Measurements from ENCODE around the gene ENSA. TPM values are rescaled to one million over a fixed set of nuclear protein-coding genes. Genes with fewer than 3 reads are reported as not detected.

The ENSA gene
- total and polyA plus RNA-seq, 2 donors (not counting 1 experiment from before 2014, with no cell fraction given) = 78.1 to 112 TPM

GRCh38 chr1:150663321-150663720 lies 33.9 kb upstream of the ENSA start:
- Histone ChIP-seq H3K36me3 (ENCODE audit: control insufficient read depth, insufficient read depth, low read length) (peaks cover 3% of the 10 kb centered on the region), H3K27ac (ENCODE audit: insufficient read depth, low read length) (no peak overlapping the region), H3K4me3 (replicated peaks in 1 of 4; ENCODE audit: control extremely low read depth in 1 of 4, insufficient read depth in 1 of 4, low read depth in 3 of 4, low read length in 4 of 4) (no peak overlapping the region), H4K20me1 (ENCODE audit: control insufficient read depth, extremely low read depth, insufficient read depth, low read length) (no peaks in the 10 kb centered on the region), H3K9me3 (ENCODE audit: control insufficient read depth, insufficient read depth, low read depth, low read length) (no peaks in the 10 kb centered on the region), H3K79me2 (ENCODE audit: control insufficient read depth, insufficient read depth, low read length) (no peaks in the 10 kb centered on the region), H3K4me2 (ENCODE audit: extremely low read depth, insufficient read depth, low read length) (no peak overlapping the region), H2AFZ (ENCODE audit: low read length) (no peak overlapping the region), H3K4me1 (ENCODE audit: control insufficient read depth, extremely low read depth, insufficient read depth, low read length) (no peaks in the 10 kb centered on the region), H3K27me3 (ENCODE audit: control insufficient read depth, insufficient read depth, low read length) (no peaks in the 10 kb centered on the region), H3K9ac (ENCODE audit: insufficient read depth, low read length) (no peak overlapping the region)
- TF ChIP-seq CTCF (conservative IDR thresholded peaks at IDR 0.05 in 1 of 2, IDR thresholded peaks at IDR 0.05 in 1 of 2; ENCODE audit: low read depth in 1 of 2, low read length in 2 of 2) = no peak
- TF ChIP-seq EZH2 (IDR thresholded peaks at IDR 0.05; ENCODE audit: low read length, missing control alignments) = no peak
- no peak for DNase-seq (ENCODE audit: low read depth in 2 of 2)

- Histone ChIP-seq H3K36me3 (ENCODE audit: control insufficient read depth, insufficient read depth, low read length) (peaks cover 3% of the 10 kb centered on the region), H3K79me2 (ENCODE audit: control insufficient read depth, insufficient read depth, low read length) (no peaks in the 10 kb centered on the region), H3K4me1 (ENCODE audit: control insufficient read depth, extremely low read depth, insufficient read depth, low read length) (no peaks in the 10 kb centered on the region), H3K9ac (ENCODE audit: insufficient read depth, low read length) (no peak overlapping the region), H3K4me2 (ENCODE audit: extremely low read depth, insufficient read depth, low read length) (no peak overlapping the region), H3K27ac (ENCODE audit: insufficient read depth, low read length) (no peak overlapping the region), H2AFZ (ENCODE audit: low read length) (no peak overlapping the region), H4K20me1 (ENCODE audit: control insufficient read depth, extremely low read depth, insufficient read depth, low read length) (no peaks in the 10 kb centered on the region), H3K27me3 (ENCODE audit: control insufficient read depth, insufficient read depth, low read length) (no peaks in the 10 kb centered on the region), H3K9me3 (ENCODE audit: control insufficient read depth, insufficient read depth, low read depth, low read length) (no peaks in the 10 kb centered on the region), H3K4me3 (replicated peaks in 1 of 4; ENCODE audit: control extremely low read depth in 1 of 4, insufficient read depth in 1 of 4, low read depth in 3 of 4, low read length in 4 of 4) (no peak overlapping the region)
- DNase-seq (ENCODE audit: low read depth in 2 of 2) = no peak
- no peak for TF ChIP-seq EZH2 (IDR thresholded peaks at IDR 0.05; ENCODE audit: low read length, missing control alignments)
- no peak for TF ChIP-seq CTCF (conservative IDR thresholded peaks at IDR 0.05 in 1 of 2, IDR thresholded peaks at IDR 0.05 in 1 of 2; ENCODE audit: low read depth in 1 of 2, low read length in 2 of 2)
Observed at GRCh38 chr1:150662811-150663210, 33.4 kb upstream of the ENSA start.

- H3K27ac ChIP-seq (ENCODE audit: insufficient read depth, low read length) = no peak overlapping the region
- no peak overlapping the region for H3K9ac ChIP-seq (ENCODE audit: insufficient read depth, low read length)
- peaks cover 3% of the 10 kb centered on the region for H3K36me3 ChIP-seq (ENCODE audit: control insufficient read depth, insufficient read depth, low read length)
- H3K4me1 ChIP-seq (ENCODE audit: control insufficient read depth, extremely low read depth, insufficient read depth, low read length) = no peaks in the 10 kb centered on the region
- H4K20me1 ChIP-seq (ENCODE audit: control insufficient read depth, extremely low read depth, insufficient read depth, low read length) = no peaks in the 10 kb centered on the region
- H3K79me2 ChIP-seq (ENCODE audit: control insufficient read depth, insufficient read depth, low read length) = no peaks in the 10 kb centered on the region
- no peak overlapping the region for H2AFZ ChIP-seq (ENCODE audit: low read length)
- H3K4me2 ChIP-seq (ENCODE audit: extremely low read depth, insufficient read depth, low read length) = no peak overlapping the region
- no peak overlapping the region for H3K4me3 ChIP-seq (replicated peaks in 1 of 4; ENCODE audit: control extremely low read depth in 1 of 4, insufficient read depth in 1 of 4, low read depth in 3 of 4, low read length in 4 of 4)
- H3K27me3 ChIP-seq (ENCODE audit: control insufficient read depth, insufficient read depth, low read length) = no peaks in the 10 kb centered on the region
- H3K9me3 ChIP-seq (ENCODE audit: control insufficient read depth, insufficient read depth, low read depth, low read length) = no peaks in the 10 kb centered on the region
- TF ChIP-seq EZH2 (IDR thresholded peaks at IDR 0.05; ENCODE audit: low read length, missing control alignments) (no peak), CTCF (conservative IDR thresholded peaks at IDR 0.05 in 1 of 2, IDR thresholded peaks at IDR 0.05 in 1 of 2; ENCODE audit: low read depth in 1 of 2, low read length in 2 of 2) (no peak)
- DNase-seq (ENCODE audit: low read depth in 2 of 2) = no peak
Observed at GRCh38 chr1:150661156-150661555, 31.7 kb upstream of the ENSA start.
